Caco-2 (cell line): ENCODE results near the gene CERK. TPM values are rescaled to one million over a fixed set of nuclear protein-coding genes. Genes with fewer than 3 reads are reported as not detected.
A peak's percentile ranks its signal among the peaks of the same experiment; 100 is the strongest.

Experiments
- BruUV-seq: library from RNA; stranded (reverse); fragments of 400-500 nt; replicated peaks from 2 replicates; lab custom pipeline; 2021; lab: Mats Ljungman, UMichigan
- CTCF ChIA-PET: fragments of 300-600 bp; sonication (Branson Sonifier 250); formaldehyde crosslinking; loops from one replicate; lab custom pipeline; 2022; ENCODE audit warnings: antibody characterized with exemption; lab: Charles Lee
- POLR2A ChIA-PET: fragments of 300-600 bp; sonication (Branson Sonifier 250); formaldehyde crosslinking; loops from one replicate; lab custom pipeline; 2022; ENCODE audit warnings: antibody characterized with exemption; lab: Charles Lee
- DNase-seq, 2 experiments: peaks; one replicate each; pipeline versions ENCODE4 v3.0.0 to v3.0.0-alpha.2; 2020 to 2022
- H3K27me3 ChIP-seq: replicated peaks from 2 replicates; pipeline ENCODE4 v1.6.0; 2011; ENCODE audit warnings: low read length; ENCODE audit not compliant: control insufficient read depth, insufficient read depth
- H3K36me3 ChIP-seq: 2 replicates; pipeline ENCODE4 v1.5.1; 2011; ENCODE audit warnings: low read length; ENCODE audit not compliant: control insufficient read depth, insufficient read depth
- H3K4me1 ChIP-seq: fragments of 250-450 bp; sonication (Bioruptor Pico); 2 replicates; pipeline ENCODE4 v1.5.1; 2020; ENCODE audit warnings: mild to moderate bottlenecking
- H3K4me3 ChIP-seq: 2 replicates; pipeline ENCODE4 v1.5.1; 2011; ENCODE audit warnings: low read depth, mild to moderate bottlenecking, control low read depth, low read length
- H3K9me3 ChIP-seq: fragments of 250-450 bp; sonication (Bioruptor Pico); 2 replicates; pipeline ENCODE4 v1.5.1; 2020; ENCODE audit warnings: mild to moderate bottlenecking, moderate library complexity
- H3K27ac Mint-ChIP-seq: one replicate; pipeline ENCODE4 v1.8.0; 2022; ENCODE audit warnings: mixed read lengths; ENCODE audit not compliant: unreplicated experiment
- H3K27me3 Mint-ChIP-seq: one replicate; pipeline ENCODE4 v1.8.0; 2022; ENCODE audit warnings: mixed read lengths; ENCODE audit not compliant: insufficient read depth, unreplicated experiment
- H3K36me3 Mint-ChIP-seq: one replicate; pipeline ENCODE4 v1.8.0; 2022; ENCODE audit warnings: mild to moderate bottlenecking, mixed read lengths; ENCODE audit not compliant: insufficient read depth, unreplicated experiment
- H3K4me1 Mint-ChIP-seq: one replicate; pipeline ENCODE4 v1.8.0; 2022; ENCODE audit warnings: low read depth, mixed read lengths; ENCODE audit not compliant: unreplicated experiment
- H3K4me3 Mint-ChIP-seq: one replicate; pipeline ENCODE4 v1.8.0; 2022; ENCODE audit warnings: mild to moderate bottlenecking, moderate library complexity, mixed read lengths; ENCODE audit not compliant: unreplicated experiment
- H3K9me3 Mint-ChIP-seq: one replicate; pipeline ENCODE4 v1.8.0; 2022; ENCODE audit warnings: mixed read lengths; ENCODE audit not compliant: unreplicated experiment
- CTCF ChIP-seq, 2 experiments: fragments of 200-600 bp in 1 of 2; IDR thresholded peaks; 1 replicate in 1 of 2; 2 replicates in 1 of 2; pipeline versions ENCODE4 v1.5.1 to v1.8.0; 2011 to 2022; ENCODE audit warnings: antibody characterized with exemption in 1 of 2, control low read depth in 1 of 2, inconsistent platforms in 1 of 2, low read depth in 1 of 2, low read length in 1 of 2, mild to moderate bottlenecking in 1 of 2, moderate library complexity in 1 of 2; ENCODE audit not compliant: insufficient read depth in 1 of 2, severe bottlenecking in 1 of 2, unreplicated experiment in 1 of 2
- intact Hi-C: fragments of 100-400 bp; cut with micrococcal nuclease; formaldehyde crosslinking; loops from one replicate; pipeline ENCODE4 v1.10.0; 2022; ENCODE audit not compliant: unreplicated experiment
- total RNA-seq: library from RNA; stranded (reverse); gene quantifications from 2 replicates; pipeline ENCODE4 v1.2.3, GENCODE V29; 2022

Gene CERK
- total RNA-seq, 1 experiment from 2014 or later: 35.0 TPM

GRCh38 chr22:46706060-46706459 is 32.0 kb downstream of the CERK start:
- peaks cover 9% of the 10 kb centered on the region for H3K4me1 Mint-ChIP-seq
- H3K27ac Mint-ChIP-seq: no peak overlapping the region
- BruUV-seq: no TSS peak
- TF ChIP-seq CTCF (IDR thresholded peaks at IDR 0.05; ENCODE audit: insufficient read depth in 1 of 2, low read depth in 1 of 2, low read length in 1 of 2, severe bottlenecking in 1 of 2, unreplicated experiment in 1 of 2): no peak
- ChIA-PET CTCF (no interaction called here), POLR2A (no interaction called here)
- no peaks in the 10 kb centered on the region for H3K9me3 Mint-ChIP-seq
- Histone ChIP-seq H3K4me3 (no peak overlapping the region), H3K9me3 (no peaks in the 10 kb centered on the region), H3K27me3 (no peaks in the 10 kb centered on the region), H3K36me3 (peaks cover 1% of the 10 kb centered on the region; the same call in 1 of the 2 replicates), H3K4me1 (no peaks in the 10 kb centered on the region)
- intact Hi-C loops: no loop called here
- no peaks in the 10 kb centered on the region for H3K27me3 Mint-ChIP-seq
- DNase-seq: no peak
- peaks cover 56% of the 10 kb centered on the region for H3K36me3 Mint-ChIP-seq
- H3K4me3 Mint-ChIP-seq: no peak overlapping the region

GRCh38 chr22:46703996-46704370 is 34.1 kb downstream of the CERK start:
- H3K4me3 ChIP-seq: no peak overlapping the region
- Mint-ChIP-seq H3K4me3 (no peak overlapping the region), H3K36me3 (peaks cover 54% of the 10 kb centered on the region), H3K27me3 (no peaks in the 10 kb centered on the region), H3K9me3 (no peaks in the 10 kb centered on the region), H3K27ac (no peak overlapping the region), H3K4me1 (peaks cover 9% of the 10 kb centered on the region)
- BruUV-seq: no TSS peak
- H3K9me3 ChIP-seq: no peaks in the 10 kb centered on the region
- intact Hi-C loops: no loop called here
- POLR2A ChIA-PET: no interaction called here
- peaks cover 1% of the 10 kb centered on the region; the same call in 1 of the 2 replicates for H3K36me3 ChIP-seq
- CTCF ChIA-PET: no interaction called here
- no peaks in the 10 kb centered on the region for H3K27me3 ChIP-seq
- no peaks in the 10 kb centered on the region for H3K4me1 ChIP-seq
- DNase-seq: no peak
- no peak for TF ChIP-seq CTCF (IDR thresholded peaks at IDR 0.05; ENCODE audit: insufficient read depth in 1 of 2, low read depth in 1 of 2, low read length in 1 of 2, severe bottlenecking in 1 of 2, unreplicated experiment in 1 of 2)

GRCh38 chr22:46703171-46703995 is 34.7 kb downstream of the CERK start:
- no peak overlapping the region for H3K4me3 ChIP-seq
- no peak for DNase-seq
- Mint-ChIP-seq H3K4me1 (peaks cover 9% of the 10 kb centered on the region), H3K27me3 (no peaks in the 10 kb centered on the region), H3K27ac (peak overlapping the region; percentile 50), H3K36me3 (peaks cover 53% of the 10 kb centered on the region), H3K9me3 (no peaks in the 10 kb centered on the region), H3K4me3 (no peak overlapping the region)
- H3K27me3 ChIP-seq: no peaks in the 10 kb centered on the region
- TF ChIP-seq CTCF (IDR thresholded peaks at IDR 0.05; ENCODE audit: insufficient read depth in 1 of 2, low read depth in 1 of 2, low read length in 1 of 2, severe bottlenecking in 1 of 2, unreplicated experiment in 1 of 2): no peak
- no peaks in the 10 kb centered on the region for H3K4me1 ChIP-seq
- ChIA-PET POLR2A (no interaction called here), CTCF (interaction anchor here (0.9 kb wide), 1 partner anchor 99 kb away, joined by 4 read pairs; no protein-coding TSS in a partner anchor)
- H3K9me3 ChIP-seq: no peaks in the 10 kb centered on the region
- H3K36me3 ChIP-seq: peaks cover 1% of the 10 kb centered on the region; the same call in 1 of the 2 replicates
- BruUV-seq: no TSS peak
- intact Hi-C loops: no loop called here
